AG09309 (cell line): ENCODE results near the gene HRH2.

Source experiments
- DNase-seq: peaks from one replicate; pipeline ENCODE4 v3.0.0-alpha.2; 2010; ENCODE audit warnings: low read depth
- H3K4me3 ChIP-seq: 2 replicates; pipeline ENCODE4 v1.5.1; 2011; ENCODE audit warnings: mild to moderate bottlenecking, low read depth, low read length, moderate library complexity; ENCODE audit not compliant: control insufficient read depth
- TF ChIP-seq, protein P1 (sequence below): IDR thresholded peaks from 2 replicates; pipeline ENCODE4 v1.5.1; 2011; ENCODE audit warnings: mild to moderate bottlenecking, low read depth, low read length, inconsistent platforms; ENCODE audit not compliant: insufficient read depth, control insufficient read depth; ENCODE audit errors: missing control alignments

Gene HRH2

DNA sequence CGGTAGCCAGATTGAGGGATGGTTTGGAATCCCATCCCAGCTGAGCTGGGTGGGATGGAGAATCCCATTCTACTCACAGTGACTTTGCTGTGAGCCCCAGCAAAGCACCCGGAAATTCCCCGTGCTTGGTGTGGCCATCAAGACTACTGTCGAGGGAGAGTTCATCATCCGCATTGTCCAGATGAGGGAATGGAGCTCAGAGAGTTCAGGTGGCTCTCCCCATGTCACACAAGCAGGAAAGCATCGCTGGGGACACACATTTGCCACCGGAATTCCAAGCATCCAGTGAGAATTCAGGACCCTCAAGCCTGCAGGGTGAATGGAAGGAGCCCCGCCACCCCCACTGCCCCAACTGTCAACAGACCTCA is 54.4 kb downstream of the HRH2 start:
- H3K4me3 ChIP-seq, result no peak overlapping the region
- TF ChIP-seq, protein P1, sequence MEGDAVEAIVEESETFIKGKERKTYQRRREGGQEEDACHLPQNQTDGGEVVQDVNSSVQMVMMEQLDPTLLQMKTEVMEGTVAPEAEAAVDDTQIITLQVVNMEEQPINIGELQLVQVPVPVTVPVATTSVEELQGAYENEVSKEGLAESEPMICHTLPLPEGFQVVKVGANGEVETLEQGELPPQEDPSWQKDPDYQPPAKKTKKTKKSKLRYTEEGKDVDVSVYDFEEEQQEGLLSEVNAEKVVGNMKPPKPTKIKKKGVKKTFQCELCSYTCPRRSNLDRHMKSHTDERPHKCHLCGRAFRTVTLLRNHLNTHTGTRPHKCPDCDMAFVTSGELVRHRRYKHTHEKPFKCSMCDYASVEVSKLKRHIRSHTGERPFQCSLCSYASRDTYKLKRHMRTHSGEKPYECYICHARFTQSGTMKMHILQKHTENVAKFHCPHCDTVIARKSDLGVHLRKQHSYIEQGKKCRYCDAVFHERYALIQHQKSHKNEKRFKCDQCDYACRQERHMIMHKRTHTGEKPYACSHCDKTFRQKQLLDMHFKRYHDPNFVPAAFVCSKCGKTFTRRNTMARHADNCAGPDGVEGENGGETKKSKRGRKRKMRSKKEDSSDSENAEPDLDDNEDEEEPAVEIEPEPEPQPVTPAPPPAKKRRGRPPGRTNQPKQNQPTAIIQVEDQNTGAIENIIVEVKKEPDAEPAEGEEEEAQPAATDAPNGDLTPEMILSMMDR, result no peak
- DNase-seq, result no peak

DNA sequence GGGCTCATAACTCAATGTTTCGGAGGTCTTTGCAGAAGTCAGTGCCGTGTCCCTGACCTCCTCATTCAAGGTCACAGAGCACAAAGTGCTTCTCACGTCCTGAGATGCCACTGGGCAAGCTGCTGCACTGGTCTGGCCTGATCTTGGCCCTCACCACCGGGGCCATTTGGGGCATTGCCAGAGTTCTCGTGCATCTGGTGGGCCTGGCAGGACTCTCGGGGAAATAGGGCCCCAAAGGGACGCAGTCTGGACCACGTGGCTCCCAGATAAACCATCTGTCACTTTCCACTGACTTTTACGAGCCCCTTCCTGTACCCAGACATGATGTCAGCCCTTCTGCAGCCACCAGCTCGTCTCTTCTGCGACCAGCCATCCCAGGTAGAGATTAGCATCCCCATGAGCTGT is 54.8 kb downstream of the HRH2 start:
- no peak overlapping the region for H3K4me3 ChIP-seq
- TF ChIP-seq, protein P1, result no peak

DNA sequence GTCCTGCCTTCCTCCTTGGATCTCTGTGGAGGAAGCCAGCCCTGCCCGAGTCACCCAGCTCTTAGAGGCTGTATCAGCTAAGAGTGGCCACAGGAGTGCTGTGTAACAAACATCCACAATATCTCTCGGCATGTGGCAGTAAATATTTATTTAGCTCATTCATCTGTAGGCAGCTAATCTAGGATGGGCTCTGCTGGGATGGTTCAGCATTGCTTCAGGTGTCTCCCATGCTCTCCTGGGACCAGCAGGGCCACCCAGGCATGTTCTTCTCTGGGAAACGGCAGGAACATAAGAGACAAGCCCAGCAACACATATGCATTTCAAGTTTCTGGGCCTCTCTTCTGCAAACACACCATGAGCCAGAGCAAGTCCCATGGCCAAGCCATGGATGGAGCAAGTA is 56.1 kb downstream of the HRH2 start:
- TF ChIP-seq, protein P1, result no peak
- H3K4me3 ChIP-seq, result no peak overlapping the region
- no peak for DNase-seq

More for the DNA sequence above, 54.8 kb downstream of the HRH2 start:
- no peak for DNase-seq

DNA sequence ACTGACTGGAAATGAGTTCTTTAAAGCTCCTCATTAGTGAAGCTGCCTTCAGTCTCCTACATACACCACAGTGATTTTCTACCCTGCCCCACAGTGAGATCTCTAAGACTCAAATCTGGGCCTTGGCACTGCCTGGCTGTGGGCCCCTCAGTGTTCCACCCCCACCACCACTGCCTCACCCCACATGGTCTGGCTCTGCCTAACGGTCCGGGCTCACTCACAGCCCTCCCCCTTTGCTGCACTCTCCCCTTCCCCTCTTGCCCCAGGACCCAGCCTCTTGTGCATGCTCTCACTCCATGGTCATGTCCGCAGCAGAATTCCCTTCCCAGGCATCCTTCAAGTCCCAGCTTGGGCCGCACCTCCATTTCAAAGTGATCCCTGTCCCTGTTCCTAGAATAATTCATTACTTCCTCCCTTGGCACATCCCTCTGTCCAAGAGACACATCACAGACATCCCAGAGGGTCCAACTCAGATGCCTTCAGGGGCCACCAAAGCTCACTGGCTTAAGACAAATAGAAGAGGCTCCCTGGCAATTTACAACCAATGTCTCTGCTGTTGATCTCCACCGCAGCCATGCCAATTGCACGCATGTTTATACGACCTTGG is 56.7 kb downstream of the HRH2 start:
- TF ChIP-seq, protein P1, result no peak

DNA sequence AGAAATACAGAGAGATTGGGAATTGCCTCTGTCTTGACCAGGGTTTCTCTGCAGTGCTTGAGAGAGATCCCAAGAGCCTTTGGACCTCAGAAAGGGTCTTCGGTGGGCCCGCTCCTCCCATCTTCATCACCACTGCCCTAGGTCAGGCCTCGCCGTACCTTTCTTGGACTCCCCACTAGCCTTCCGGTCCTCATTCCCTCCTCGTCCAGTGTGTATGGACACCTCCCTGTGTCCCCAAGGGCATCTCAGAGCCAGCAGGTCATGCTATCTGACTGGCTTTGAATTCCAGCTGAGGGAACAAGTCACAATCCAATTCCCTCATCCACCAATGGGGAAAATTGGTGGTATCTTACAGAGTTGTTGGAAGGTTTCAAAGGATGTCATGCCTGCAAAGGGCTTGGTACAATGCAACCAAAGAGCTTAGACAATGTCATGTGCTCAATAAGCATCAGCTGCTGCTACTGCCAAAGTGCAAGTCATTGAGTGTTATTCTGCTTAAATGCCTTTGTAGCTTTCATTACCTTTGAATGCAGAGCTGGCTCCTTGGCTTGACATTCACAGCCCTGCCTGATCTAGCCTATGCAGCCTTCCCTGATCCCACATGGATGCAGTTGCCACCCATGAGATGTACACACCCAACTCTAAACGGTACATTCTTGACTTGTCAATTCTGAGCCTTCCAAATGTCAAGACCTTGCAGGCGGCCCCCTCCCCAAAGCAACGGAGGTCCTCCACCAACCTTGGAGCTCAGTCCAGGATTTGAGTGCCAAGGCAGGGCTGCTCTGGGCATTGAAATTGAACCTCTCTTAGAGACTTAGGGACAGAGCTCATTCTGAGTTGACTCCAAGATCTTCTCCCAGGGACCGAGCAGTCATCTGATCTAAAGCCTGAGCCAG is 58.0 kb downstream of the HRH2 start:
- TF ChIP-seq, protein P1, result no peak
- no peak for DNase-seq
- no peak overlapping the region for H3K4me3 ChIP-seq

More for the DNA sequence above, 56.7 kb downstream of the HRH2 start:
- no peak for DNase-seq
- H3K4me3 ChIP-seq, result no peak overlapping the region

DNA sequence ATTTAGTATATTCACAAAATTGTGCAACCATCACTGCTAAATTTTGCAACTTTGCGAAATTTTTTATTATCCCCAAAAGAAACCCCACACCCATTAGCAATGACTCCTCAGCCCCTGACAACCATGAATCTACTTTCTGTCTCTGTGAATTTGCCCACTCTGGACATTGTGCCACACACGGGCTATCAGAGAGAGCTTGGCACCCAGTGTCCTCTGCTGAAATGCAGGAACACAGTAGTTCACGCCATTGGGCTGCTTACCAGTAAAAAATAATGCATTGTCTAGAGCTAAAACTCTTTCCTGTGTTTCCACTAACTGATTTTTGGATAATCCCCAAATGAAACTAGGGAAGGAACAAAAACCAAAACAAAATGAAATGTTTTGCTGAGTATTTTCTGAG is 60.0 kb downstream of the HRH2 start:
- H3K4me3 ChIP-seq, result no peak overlapping the region
- TF ChIP-seq, protein P1, result no peak
- DNase-seq, result no peak
